HG03575 (cell line): ENCODE results near the gene UGT2B11.
"Not testable (repeated sequence)": the region's sequence is repeated elsewhere in the genome, so short reads cannot be mapped to it uniquely, and the experiment has no call there.

Source experiments
- ATAC-seq: cut with Tn5 transposase; IDR thresholded peaks from one replicate; pipeline ENCODE4 v1.9.1; 2021; ENCODE audit not compliant: unreplicated experiment, insufficient number of reproducible peaks, low FRiP score; ENCODE audit errors: extremely low read depth

The UGT2B11 gene

GRCh38 chr4:69178751-69179205, 35.8 kb downstream of the UGT2B11 start:
- not testable (repeated sequence) for ATAC-seq

- peak; percentile 57 for ATAC-seq
Measured at GRCh38 chr4:69170233-69171134, 44.1 kb downstream of the UGT2B11 start.

DNA sequence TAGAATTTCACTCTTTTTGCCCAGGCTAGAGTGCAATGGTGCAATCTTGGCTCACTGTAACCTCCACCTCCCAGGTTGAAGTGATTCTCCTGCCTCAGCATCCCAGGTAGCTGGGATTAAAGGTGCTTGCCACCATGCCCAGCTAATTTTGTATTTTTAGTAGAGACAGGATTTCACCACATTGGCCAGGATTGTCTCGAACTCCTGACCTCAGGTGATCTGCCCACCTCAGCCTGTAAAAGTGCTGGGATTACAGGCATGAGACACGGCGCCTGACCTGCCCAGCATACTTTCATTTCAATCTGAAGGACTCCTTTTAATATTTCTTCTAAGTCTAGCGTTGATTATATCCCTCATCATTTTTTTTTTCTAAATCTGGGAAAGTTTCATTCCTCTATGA, 45.4 kb downstream of the UGT2B11 start:
- ATAC-seq: not testable (repeated sequence)

GRCh38 chr4:69167300-69167699, 47.2 kb downstream of the UGT2B11 start:
- no peak for ATAC-seq

GRCh38 chr4:69166376-69166775, 48.2 kb downstream of the UGT2B11 start:
- ATAC-seq: not testable (repeated sequence)

GRCh38 chr4:69165707-69166106, 48.8 kb downstream of the UGT2B11 start:
- not testable (repeated sequence) for ATAC-seq

- no peak for ATAC-seq
Measured at GRCh38 chr4:69156913-69157312, 57.6 kb downstream of the UGT2B11 start.

GRCh38 chr4:69154021-69154420, 60.5 kb downstream of the UGT2B11 start:
- no peak for ATAC-seq
